ENCODE measurements around the gene SMG5.
A peak's percentile ranks its signal among the peaks of the same experiment; 100 is the strongest.
"Not testable (repeated sequence)": the region's sequence is repeated elsewhere in the genome, so short reads cannot be mapped to it uniquely, and the experiment has no call there.

SMG5 gene, protein sequence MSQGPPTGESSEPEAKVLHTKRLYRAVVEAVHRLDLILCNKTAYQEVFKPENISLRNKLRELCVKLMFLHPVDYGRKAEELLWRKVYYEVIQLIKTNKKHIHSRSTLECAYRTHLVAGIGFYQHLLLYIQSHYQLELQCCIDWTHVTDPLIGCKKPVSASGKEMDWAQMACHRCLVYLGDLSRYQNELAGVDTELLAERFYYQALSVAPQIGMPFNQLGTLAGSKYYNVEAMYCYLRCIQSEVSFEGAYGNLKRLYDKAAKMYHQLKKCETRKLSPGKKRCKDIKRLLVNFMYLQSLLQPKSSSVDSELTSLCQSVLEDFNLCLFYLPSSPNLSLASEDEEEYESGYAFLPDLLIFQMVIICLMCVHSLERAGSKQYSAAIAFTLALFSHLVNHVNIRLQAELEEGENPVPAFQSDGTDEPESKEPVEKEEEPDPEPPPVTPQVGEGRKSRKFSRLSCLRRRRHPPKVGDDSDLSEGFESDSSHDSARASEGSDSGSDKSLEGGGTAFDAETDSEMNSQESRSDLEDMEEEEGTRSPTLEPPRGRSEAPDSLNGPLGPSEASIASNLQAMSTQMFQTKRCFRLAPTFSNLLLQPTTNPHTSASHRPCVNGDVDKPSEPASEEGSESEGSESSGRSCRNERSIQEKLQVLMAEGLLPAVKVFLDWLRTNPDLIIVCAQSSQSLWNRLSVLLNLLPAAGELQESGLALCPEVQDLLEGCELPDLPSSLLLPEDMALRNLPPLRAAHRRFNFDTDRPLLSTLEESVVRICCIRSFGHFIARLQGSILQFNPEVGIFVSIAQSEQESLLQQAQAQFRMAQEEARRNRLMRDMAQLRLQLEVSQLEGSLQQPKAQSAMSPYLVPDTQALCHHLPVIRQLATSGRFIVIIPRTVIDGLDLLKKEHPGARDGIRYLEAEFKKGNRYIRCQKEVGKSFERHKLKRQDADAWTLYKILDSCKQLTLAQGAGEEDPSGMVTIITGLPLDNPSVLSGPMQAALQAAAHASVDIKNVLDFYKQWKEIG

DNA sequence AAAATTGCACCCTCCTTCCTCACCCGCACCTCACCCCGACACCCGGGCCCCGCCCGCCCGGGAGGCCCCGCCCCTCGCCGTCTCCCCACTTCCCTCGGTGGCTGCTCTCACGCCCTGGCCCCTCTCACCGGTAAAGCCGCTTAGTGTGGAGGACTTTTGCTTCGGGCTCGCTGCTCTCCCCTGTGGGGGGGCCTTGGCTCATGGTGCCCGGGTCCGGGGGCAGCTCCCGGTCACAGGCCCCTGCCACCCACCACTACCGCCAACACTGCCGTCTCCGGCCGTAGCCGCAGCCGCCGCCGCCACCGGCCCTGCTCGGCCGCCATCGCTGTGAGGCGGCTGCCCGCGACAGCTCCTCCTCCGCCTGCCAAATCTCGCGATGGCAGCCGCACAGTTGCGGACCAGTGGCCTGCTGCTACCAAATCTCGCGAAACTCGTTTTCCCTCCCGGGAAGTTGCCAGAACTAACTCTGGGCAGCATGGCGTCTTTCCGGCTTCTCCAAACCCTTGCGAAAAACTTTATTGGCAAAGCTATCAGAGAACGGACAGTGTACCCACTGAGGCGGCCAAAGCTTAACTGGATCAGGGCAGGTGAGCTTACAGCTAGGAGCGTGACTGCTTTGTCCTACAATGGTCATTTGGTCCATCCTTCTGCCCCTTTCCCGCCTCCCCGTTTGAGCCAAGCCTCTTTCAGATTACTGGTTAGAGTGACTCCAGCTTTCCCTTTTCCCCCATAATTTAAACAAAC, at the start of gene SMG5:
Gene SMG5 (minus strand): TSS at position 347 of the 744 bp plus-strand sequence. CDS start 145 bp downstream, at position 202.
- peak; percentile 91 to 93 for ATAC-seq

DNA sequence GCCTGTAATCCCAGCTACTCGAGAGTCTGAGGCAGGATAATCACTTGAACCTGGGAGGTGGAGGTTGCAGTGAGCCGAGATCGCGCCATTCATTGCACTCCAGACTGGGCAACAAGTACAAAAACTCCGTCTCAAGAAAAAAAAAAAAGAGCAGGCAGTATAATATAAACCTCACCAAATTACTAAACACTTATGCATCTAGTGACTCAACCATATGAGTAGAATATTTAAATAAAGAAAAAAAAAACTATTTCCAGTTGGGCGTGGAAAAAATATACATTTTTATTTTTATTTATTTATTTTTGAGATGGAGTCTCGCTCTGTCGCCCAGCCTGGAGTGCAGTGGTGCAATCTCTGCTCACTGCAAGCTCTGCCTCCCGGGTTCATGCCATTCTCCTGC, 40.6 kb upstream of the SMG5 start:
- not testable (repeated sequence) for ATAC-seq

DNA sequence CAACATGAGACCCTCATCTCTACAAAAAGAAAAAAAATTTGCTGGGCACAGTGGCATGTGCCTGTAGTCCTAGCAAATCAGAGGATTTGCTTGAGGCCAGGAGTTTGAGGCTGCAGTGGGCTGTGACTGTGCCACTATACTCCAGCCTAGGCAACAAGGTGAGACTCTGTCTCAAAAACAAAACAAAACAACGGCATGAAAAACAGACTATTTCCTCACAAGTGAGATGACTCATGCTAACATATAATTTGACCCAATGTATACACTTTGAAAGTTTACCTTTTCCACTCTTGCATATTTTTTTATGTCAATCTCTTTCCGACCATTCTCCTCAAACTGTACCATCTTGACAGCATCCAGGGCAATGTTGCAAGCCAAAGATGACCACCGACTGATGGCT, 37.9 kb upstream of the SMG5 start:
- ATAC-seq: no peak

DNA sequence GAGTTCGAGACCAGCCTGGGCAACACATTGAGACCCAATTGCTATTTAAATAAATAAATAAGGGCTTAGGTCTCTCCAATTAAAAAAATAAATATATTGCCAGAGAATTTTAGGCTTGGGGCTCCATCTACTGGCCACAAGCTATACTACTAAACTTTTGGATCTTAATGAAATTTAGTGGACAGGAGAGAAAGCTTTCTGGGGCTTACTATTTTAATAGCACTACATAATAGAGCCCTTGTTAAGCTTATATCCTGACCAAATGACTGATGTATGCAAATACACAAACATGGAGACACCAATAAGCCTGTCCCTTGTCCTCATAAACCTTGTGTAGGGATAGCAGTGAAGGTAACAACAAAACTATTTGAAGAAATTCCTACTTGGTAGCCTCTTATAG, 37.0 kb upstream of the SMG5 start:
- no peak for ATAC-seq

DNA sequence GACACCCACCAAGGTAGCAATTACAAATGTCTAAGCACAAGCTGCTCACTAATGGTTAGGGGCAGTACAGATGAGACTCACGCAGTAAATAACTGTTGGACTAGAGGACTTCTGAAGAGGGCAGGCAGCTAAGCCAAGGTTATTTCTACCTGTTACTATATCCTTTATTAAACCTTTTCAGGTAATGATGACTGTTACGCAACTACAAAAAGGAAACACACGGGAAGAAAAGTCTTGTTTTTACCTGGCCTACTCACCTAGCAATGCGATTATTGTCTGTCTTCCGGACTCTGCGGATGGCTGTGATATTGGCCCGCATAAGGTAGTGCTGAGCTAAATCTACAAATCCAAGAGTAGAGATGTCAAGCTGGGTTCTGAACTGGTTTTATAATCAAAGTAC, 34.3 kb upstream of the SMG5 start:
- no peak for ATAC-seq

DNA sequence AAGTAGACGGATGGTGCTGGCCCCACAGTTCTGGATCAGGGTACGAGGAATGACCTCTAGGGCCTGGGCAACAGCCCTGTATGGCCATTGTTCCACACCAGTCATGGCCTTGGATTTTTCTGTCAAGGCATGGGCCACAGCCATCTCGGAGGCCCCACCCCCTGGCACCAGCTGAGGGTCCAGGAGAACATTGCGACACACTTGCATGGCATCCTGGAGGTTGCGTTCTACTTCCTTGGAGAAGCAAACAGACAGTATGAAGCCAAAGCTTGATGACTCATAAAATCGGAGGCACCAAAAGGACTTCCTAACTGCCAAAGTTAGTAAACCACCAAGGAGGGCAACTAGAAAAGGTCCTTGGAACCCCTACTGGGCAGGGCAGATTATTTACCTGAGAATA, 28.3 kb upstream of the SMG5 start:
- ATAC-seq: no peak

DNA sequence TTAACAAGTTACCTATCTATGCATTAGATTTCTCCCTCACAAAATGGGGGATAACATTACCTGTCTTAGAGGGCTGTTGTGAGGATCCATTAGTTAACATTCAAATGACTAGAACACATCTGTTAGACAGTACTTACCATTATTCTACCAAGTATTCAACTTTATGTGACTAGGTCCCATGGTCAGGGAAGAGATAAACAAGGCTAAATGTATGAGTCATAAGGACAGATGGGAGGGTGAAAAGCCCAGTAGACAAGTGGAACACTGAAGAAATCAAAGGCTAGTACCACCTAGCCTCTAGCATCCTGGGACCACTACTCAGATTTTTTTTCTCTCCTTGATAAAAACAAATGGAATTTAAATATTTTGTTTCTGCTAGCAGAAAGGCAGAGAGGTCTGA, 25.5 kb upstream of the SMG5 start:
- ATAC-seq: no peak

DNA sequence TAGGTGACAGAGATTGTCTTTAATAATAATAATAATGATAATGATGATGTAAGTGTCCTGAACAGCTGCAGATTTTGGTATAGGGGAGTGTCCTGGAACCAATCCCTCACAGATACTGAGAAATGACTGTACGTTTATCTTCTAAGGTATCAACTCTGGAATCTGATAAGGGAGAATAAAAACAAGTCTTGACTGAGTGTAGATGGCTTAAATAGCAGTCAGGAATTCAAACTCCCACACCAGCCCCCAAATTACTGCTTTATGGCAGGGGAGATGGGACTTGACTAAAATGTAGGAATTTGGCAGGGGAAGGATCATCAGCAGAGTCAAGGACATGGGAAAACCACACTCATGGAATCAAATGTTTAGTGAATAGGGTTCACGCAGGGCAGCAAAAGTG, 22.6 kb upstream of the SMG5 start:
- no peak for ATAC-seq

DNA sequence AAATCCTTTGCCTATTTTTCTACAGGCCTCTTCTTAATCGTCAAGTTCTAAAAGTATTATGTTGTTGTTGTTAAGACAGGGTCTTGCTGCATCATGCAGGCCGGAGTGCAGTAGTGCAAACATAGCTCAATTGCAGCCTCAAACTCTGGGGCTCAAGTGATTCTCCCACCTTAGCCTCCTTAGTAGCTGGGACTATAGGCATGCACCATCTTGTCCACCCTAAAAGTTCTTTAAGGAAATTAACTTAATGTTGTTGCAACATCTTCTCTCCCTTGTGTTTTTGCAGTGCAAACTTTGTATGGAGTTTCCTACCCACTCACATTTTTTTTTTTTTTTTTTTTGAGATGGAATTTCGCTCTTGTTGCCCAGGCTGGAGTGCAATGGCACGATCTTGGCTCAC, 20.6 kb upstream of the SMG5 start:
- no peak for ATAC-seq

DNA sequence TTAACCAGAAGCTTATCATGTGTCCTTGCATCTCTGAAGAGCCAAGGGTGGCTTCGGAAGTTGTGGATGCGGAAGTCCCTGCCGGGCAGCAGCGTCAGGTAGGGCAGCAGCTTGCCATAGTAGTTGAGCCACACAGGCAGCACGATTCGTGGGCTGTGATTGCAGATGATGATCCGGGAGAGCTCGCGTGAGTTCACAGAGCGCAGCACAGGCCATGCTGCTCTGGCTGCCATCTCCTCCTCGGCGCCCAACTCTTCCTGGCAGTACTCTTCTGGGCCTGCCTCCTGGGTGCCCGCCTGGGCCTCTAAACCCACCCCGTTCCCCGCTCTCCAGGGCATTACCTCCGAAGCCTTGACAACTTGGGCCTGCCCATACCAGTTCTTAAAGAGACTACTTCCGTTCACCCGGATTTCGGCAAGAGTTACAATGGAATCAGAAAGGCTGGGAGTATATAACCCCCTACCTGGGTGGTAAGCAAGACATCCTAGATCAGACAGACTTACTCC, 16.3 kb upstream of the SMG5 start, which contains the start of gene VHLL:
Gene VHLL (minus strand): TSS at position 456 of the 506 bp plus-strand sequence. CDS start 118 bp downstream, at position 338.
- no peak for ATAC-seq

DNA sequence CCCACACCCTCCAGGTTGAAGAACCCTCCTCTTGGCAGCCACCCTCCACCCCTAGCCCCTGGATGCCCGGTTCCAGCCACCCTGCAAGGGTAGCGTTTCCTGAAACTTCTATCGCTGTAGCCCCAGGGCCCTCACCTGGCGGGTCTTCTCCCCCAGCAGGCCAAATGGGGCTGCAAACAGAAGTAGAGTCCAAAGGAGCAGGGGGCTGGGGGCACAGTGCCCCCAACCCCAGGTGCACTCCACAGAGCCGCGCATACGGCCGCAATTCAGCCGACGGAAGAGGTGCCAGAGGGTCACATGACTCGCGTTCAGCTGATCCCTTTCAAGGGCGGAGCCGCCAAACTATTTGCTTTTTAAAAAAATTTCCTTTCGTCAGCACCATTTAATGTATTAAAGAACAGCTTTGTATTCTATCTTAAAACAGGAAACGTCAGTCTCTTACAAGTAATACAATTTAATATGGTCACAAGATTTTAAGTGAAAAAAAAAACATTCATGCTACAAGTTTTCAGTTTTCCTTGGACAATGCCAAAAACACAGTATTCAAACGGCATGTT, 12.8 kb upstream of the SMG5 start, which contains the start of gene GLMP:
Gene GLMP (minus strand): TSS at position 289 of the 557 bp plus-strand sequence. CDS start 34 bp downstream, at position 255.
- peak; percentile 86 to 88 for ATAC-seq

DNA sequence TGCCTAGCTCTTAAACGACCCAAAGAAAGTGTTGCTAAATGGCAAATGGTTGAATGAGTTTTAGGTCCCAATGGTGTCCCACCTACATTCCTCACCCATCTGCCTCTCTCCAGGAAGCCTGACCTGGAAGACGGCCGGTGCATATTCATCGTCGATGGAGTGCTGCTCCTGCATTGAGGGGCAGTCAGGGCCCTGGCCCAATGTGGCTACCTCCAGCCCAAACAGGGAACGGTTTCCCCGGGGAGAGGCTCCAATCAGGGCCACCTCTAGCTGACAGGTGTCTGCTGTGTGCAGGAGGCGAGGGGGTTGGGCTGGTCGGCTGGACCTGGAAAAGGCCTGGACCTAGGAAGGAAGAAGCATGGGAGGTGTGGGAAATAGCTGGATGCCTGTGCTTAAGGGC, 11.3 kb upstream of the SMG5 start:
- no peak for ATAC-seq

DNA sequence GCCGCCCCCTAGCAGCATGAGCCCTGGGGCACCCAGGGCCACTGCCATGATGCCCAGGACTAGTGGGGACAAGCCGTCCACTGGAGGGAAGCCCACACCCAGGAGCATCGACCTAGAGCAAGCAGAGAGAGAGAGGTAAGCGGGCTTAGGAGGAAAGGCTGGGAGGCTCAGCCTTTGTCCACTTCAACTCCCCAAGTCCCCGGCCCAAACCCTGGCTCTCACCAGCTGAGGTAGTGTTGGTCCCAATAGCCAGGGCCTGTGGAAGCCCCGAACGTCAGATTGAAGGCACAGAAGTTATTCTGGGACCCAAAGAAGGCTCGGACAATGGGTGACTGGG, 10.4 kb upstream of the SMG5 start:
- no peak for ATAC-seq

DNA sequence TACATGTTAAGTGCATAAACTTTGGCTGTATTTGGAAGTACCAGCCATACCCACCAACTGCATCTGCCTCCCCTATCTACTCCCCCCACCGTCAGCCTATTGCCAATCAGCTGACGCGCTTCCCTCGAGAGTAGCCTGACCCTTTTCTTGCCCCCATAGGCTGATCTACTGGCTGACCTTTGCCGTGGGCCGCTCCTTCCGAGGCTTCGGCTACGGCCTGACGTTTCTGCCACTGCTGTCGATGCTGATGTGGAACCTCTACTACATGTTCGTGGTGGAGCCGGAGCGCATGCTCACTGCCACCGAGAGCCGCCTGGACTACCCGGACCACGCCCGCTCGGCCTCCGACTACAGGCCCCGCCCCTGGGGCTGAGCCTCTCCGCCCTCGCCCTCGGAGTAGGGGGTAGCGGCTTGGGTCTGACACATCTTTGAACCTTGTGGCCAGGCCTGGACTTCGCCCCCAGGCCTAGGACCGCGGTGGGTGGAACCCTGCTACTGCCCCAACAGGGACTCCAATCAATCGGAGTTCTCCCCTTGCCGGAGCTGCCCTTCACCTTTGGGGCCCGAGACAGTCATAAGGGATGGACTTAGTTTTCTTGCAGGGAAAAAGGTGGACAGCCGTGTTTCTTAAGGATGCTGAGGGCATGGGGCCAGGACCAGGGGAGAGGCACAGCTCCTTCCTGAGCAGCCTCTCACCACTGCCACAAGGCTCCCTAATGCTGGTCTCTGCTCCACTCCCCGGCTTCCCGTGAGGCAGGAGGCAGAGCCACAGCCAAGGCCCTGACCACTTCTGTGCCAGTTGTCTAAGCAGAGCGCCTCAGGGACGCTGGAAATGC, 8.8 kb upstream of the SMG5 start:
- peak in 1 of 2 donors; percentile 45 for ATAC-seq

DNA sequence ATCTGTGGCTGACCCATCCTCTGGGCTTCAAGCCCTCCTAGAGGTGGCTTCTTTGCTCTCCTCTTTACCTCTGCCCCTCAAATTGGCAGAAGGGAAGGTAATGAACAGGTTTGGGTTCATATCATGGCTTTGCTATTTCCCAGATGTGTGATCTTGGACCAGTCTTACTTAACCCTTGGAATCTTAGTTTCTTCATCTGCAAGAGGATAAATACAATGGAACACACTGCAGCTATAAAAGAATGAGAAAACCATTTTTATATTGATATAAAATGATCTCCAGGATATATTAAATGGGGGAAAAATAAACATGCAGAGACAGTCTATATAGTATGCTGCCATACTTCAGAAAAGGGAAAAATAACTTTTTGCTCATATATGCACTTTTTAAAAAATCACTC, 7.2 kb upstream of the SMG5 start:
- ATAC-seq: no peak

DNA sequence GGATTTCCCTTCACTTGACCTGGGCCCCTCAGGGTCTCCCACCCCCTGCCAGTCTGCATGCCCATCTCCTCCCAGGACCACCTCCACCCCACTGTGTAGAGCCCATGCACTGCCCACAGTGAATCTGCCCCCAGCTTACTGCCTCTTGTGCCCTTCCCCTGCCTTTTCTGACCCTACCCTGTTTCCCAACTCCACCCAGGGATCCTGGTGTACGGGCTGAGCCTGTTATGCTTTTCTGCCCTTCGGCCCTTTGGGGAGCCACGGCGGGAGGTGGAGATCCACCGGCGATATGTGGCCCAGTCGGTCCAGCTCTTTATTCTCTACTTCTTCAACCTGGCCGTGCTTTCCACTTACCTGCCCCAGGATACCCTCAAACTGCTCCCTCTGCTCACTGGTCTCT, 3.4 kb upstream of the SMG5 start:
- ATAC-seq: no peak

DNA sequence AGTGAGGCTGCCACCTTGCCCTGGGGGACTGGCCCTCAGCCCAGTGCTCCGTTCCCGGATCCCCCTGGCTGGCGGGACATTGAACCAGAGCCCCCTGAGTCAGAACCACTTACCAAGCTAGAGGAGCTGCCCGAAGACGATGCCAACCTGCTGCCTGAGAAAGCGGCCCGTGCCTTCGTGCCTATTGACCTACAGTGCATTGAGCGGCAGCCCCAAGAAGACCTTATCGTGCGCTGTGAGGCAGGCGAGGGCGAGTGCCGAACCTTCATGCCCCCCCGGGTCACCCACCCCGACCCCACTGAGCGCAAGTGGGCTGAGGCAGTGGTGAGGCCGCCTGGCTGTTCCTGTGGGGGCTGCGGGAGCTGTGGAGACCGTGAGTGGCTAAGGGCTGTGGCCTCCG, 2.8 kb upstream of the SMG5 start:
- no peak for ATAC-seq

DNA sequence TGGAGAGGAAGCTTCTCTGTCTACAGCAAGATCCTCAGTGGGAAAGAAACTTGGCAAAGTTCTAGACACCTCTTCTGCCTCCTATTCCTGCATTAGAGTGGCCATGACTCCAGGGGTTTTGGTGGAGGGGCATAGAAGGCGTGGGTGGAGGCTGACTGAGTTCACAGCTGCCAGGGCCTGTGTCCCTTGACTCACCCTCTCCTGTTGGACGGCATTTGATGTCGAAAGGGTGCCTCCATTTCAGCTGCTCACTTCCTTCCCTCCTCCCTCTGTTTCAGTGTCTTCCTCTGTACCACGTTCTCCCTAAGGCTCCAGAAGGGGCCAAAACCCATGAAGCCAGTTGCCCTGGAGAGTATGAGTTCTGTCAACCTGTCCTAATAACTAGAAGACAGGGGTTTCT, 2.1 kb upstream of the SMG5 start:
- no peak for ATAC-seq

DNA sequence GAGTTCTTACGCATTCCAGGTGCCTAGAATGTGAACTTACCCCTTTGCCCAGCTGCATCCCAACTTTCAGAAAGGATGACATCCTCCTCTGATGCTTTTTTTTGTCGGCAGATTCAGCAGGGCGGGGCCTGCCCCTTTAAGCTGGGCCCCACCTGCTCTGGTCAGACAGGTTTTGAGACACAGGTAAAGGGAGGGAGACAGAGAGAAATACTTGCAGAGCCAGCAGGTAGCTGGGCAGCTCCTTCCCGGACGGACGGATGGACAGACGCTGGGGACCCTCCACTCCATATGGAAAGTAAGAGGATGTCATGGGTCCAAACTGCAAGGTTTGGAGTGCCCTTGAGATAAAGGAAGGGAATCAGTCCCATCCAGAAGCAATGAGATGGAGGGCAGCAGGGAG, 1.5 kb upstream of the SMG5 start, which contains the start of gene TMEM79:
Gene TMEM79 (plus strand): TSS at position 214 of the 400 bp plus-strand sequence. CDS start 902 bp downstream, outside the sequence.
- ATAC-seq: no peak

DNA sequence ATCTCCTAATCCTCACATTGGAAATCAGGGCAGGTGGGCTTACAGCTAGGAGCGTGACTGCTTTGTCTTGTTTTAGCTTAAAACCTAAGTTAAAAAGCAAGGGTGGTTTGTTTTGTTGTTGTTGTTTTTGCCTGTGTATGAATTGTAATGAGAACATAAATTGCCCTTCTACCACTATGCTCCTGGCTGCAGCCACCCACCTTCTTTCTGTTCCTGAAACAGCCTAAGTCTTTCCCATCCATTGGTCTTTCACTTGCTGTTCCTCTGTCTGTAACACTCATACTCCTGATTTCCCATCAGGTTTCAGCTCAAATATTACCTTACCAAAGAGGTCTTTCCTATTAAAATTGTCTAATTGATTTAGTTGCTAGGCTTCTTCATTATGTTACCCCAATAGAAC, 896 bp upstream of the SMG5 start:
- ATAC-seq: no peak
